H9 (cell line): ENCODE results near the gene DUSP28. TPM values are rescaled to one million over a fixed set of nuclear protein-coding genes. Genes with fewer than 3 reads are reported as not detected.

Source experiments
- DNase-seq: peaks from one replicate; pipeline ENCODE4 v3.0.0-alpha.2; 2017
- H2AFZ ChIP-seq: one replicate; pipeline ENCODE4 v1.6.1; 2013; ENCODE audit warnings: mild to moderate bottlenecking, low read length, control low read depth, moderate library complexity
- H2AK5ac ChIP-seq: 2 replicates; pipeline ENCODE4 v1.6.1; 2013; ENCODE audit warnings: low read length, control low read depth, mixed read lengths; ENCODE audit not compliant: insufficient read length
- H2BK120ac ChIP-seq: one replicate; pipeline ENCODE4 v1.6.1; 2013; ENCODE audit warnings: low read depth, mild to moderate bottlenecking, low read length, control low read depth, inconsistent platforms; ENCODE audit not compliant: poor library complexity, severe bottlenecking
- H2BK12ac ChIP-seq: 2 replicates; pipeline ENCODE4 v1.6.1; 2013; ENCODE audit warnings: low read length, control low read depth, mixed read lengths, low read depth; ENCODE audit not compliant: insufficient read length
- H2BK15ac ChIP-seq: 2 replicates; pipeline ENCODE4 v1.6.1; 2013; ENCODE audit warnings: low read depth, low read length, control low read depth
- H2BK20ac ChIP-seq: one replicate; pipeline ENCODE4 v1.6.1; 2013; ENCODE audit warnings: low read depth, mild to moderate bottlenecking, low read length, control low read depth, inconsistent platforms; ENCODE audit not compliant: poor library complexity, severe bottlenecking
- H2BK5ac ChIP-seq: 2 replicates; pipeline ENCODE4 v1.6.1; 2013; ENCODE audit warnings: low read length, control low read depth, mixed read lengths; ENCODE audit not compliant: insufficient read length
- H3K14ac ChIP-seq: 2 replicates; pipeline ENCODE4 v1.6.1; 2013; ENCODE audit warnings: low read length, control low read depth; ENCODE audit not compliant: insufficient read depth
- H3K18ac ChIP-seq: 2 replicates; pipeline ENCODE4 v1.6.1; 2013; ENCODE audit warnings: low read depth, mild to moderate bottlenecking, mixed read lengths, low read length, control low read depth; ENCODE audit not compliant: insufficient read length
- H3K23ac ChIP-seq: 2 replicates; pipeline ENCODE4 v1.6.1; 2013; ENCODE audit warnings: low read length, control low read depth, mixed read lengths, low read depth; ENCODE audit not compliant: insufficient read length
- H3K23me2 ChIP-seq: 2 replicates; pipeline ENCODE4 v1.6.1; 2013; ENCODE audit warnings: low read depth, mild to moderate bottlenecking, mixed read lengths, low read length, control low read depth; ENCODE audit not compliant: insufficient read length, poor library complexity, severe bottlenecking
- H3K27ac ChIP-seq: 2 replicates; pipeline ENCODE4 v1.5.1; 2013; ENCODE audit warnings: low read length, control low read depth, mixed read lengths, low read depth; ENCODE audit not compliant: insufficient read length
- H3K27me3 ChIP-seq: 2 replicates; pipeline ENCODE4 v1.6.1; 2013; ENCODE audit warnings: low read length, control low read depth, inconsistent platforms; ENCODE audit not compliant: insufficient read depth
- H3K4ac ChIP-seq: 2 replicates; pipeline ENCODE4 v1.6.1; 2013; ENCODE audit warnings: low read depth, mild to moderate bottlenecking, control low read depth, inconsistent platforms, low read length, moderate library complexity
- H3K4me1 ChIP-seq: 2 replicates; pipeline ENCODE4 v1.6.1; 2013; ENCODE audit warnings: low read length, control low read depth, inconsistent platforms; ENCODE audit not compliant: insufficient read depth
- H3K4me2 ChIP-seq: 2 replicates; pipeline ENCODE4 v1.6.1; 2013; ENCODE audit warnings: low read length, control low read depth, mixed read lengths; ENCODE audit not compliant: insufficient read length, insufficient read depth
- H3K56ac ChIP-seq: 2 replicates; pipeline ENCODE4 v1.6.1; 2013; ENCODE audit warnings: low read depth, mild to moderate bottlenecking, mixed read lengths, low read length, control low read depth; ENCODE audit not compliant: insufficient read length
- H3K79me1 ChIP-seq: 2 replicates; pipeline ENCODE4 v1.6.1; 2013; ENCODE audit warnings: low read depth, mild to moderate bottlenecking, moderate library complexity, low read length, control low read depth, inconsistent platforms; ENCODE audit not compliant: insufficient read depth, poor library complexity, severe bottlenecking
- H3K79me2 ChIP-seq: 2 replicates; pipeline ENCODE4 v1.6.1; 2013; ENCODE audit warnings: low read length, control low read depth, inconsistent platforms; ENCODE audit not compliant: insufficient read depth
- H3K9ac ChIP-seq: 2 replicates; pipeline ENCODE4 v1.6.1; 2013; ENCODE audit warnings: low read length, control low read depth, mixed read lengths; ENCODE audit not compliant: insufficient read length; ENCODE audit errors: extremely low read depth
- H3K9me3 ChIP-seq: one replicate; pipeline ENCODE4 v1.6.1; 2013; ENCODE audit warnings: low read depth, low read length, inconsistent platforms; ENCODE audit not compliant: control insufficient read depth
- H3T11ph ChIP-seq: one replicate; pipeline ENCODE4 v1.6.1; 2013; ENCODE audit warnings: mild to moderate bottlenecking, low read length, control low read depth, inconsistent platforms
- H4K20me1 ChIP-seq: one replicate; pipeline ENCODE4 v1.6.1; 2013; ENCODE audit not compliant: control insufficient read depth, insufficient read length, insufficient read depth
- H4K5ac ChIP-seq: 2 replicates; pipeline ENCODE4 v1.6.1; 2013; ENCODE audit warnings: low read depth, mild to moderate bottlenecking, mixed read lengths, low read length, control low read depth; ENCODE audit not compliant: insufficient read length
- H4K8ac ChIP-seq: replicated peaks from 2 replicates; pipeline ENCODE4 v1.6.1; 2013; ENCODE audit warnings: low read length, control low read depth, mixed read lengths, low read depth; ENCODE audit not compliant: insufficient read length
- H4K91ac ChIP-seq: 2 replicates; pipeline ENCODE4 v1.6.1; 2013; ENCODE audit warnings: low read depth, mild to moderate bottlenecking, moderate library complexity, mixed read lengths, low read length, control low read depth; ENCODE audit not compliant: insufficient read length
- H3K27ac Mint-ChIP-seq, 3 experiments: 2 replicates in 2 of 3; 3 replicates in 1 of 3; pipeline ENCODE4 v1.8.0; 2020 to 2021; ENCODE audit warnings: mixed read lengths in 3 of 3, mild to moderate bottlenecking in 1 of 3, moderate library complexity in 1 of 3
- H3K27me3 Mint-ChIP-seq: 2 replicates; pipeline ENCODE4 v1.8.0; 2021; ENCODE audit warnings: low read depth, mild to moderate bottlenecking, moderate library complexity, mixed read lengths
- H3K36me3 Mint-ChIP-seq, 3 experiments: 2 replicates in 2 of 3; 3 replicates in 1 of 3; pipeline ENCODE4 v1.8.0; 2020 to 2021; ENCODE audit warnings: low read depth in 3 of 3, mixed read lengths in 3 of 3; ENCODE audit not compliant: insufficient read depth in 1 of 3
- H3K4me1 Mint-ChIP-seq, 2 experiments: 2 replicates each; pipeline ENCODE4 v1.8.0; 2020; ENCODE audit warnings: mixed read lengths in 2 of 2
- H3K4me3 Mint-ChIP-seq, 2 experiments: 2 replicates in 1 of 2; 3 replicates in 1 of 2; pipeline ENCODE4 v1.8.0; 2020 to 2021; ENCODE audit warnings: mild to moderate bottlenecking in 2 of 2, mixed read lengths in 2 of 2, moderate library complexity in 1 of 2
- H3K9me3 Mint-ChIP-seq, 2 experiments: 2 replicates in 1 of 2; 3 replicates in 1 of 2; pipeline ENCODE4 v1.8.0; 2020; ENCODE audit warnings: mild to moderate bottlenecking in 2 of 2, mixed read lengths in 2 of 2, moderate library complexity in 1 of 2
- whole genome bisulfite sequencing: extraction: QIAGEN DNeasy Blood & Tissue Kit; methylation state at CpG from one replicate; pipeline ENCODE4 v1.1.7; 2013; ENCODE audit warnings: missing lambda C conversion rate, low lambda C conversion rate, mixed read lengths; ENCODE audit not compliant: insufficient read length; ENCODE audit errors: extremely low coverage; 5-methylcytosine and 5-hydroxymethylcytosine counted together
- total RNA-seq: library from RNA; stranded (reverse); gene quantifications from 2 replicates; pipeline ENCODE4 v1.2.1, GENCODE V29; 2021
- TF ChIP-seq, protein P1 (sequence below): fragments of 200-600 bp; sonication (generic); conservative IDR thresholded peaks from 3 replicates; pipeline ENCODE4 v1.8.0; 2021; ENCODE audit warnings: antibody characterized with exemption, mild to moderate bottlenecking

The DUSP28 gene
- total RNA-seq, 1 experiment from 2014 or later = 1.6 TPM

DNA sequence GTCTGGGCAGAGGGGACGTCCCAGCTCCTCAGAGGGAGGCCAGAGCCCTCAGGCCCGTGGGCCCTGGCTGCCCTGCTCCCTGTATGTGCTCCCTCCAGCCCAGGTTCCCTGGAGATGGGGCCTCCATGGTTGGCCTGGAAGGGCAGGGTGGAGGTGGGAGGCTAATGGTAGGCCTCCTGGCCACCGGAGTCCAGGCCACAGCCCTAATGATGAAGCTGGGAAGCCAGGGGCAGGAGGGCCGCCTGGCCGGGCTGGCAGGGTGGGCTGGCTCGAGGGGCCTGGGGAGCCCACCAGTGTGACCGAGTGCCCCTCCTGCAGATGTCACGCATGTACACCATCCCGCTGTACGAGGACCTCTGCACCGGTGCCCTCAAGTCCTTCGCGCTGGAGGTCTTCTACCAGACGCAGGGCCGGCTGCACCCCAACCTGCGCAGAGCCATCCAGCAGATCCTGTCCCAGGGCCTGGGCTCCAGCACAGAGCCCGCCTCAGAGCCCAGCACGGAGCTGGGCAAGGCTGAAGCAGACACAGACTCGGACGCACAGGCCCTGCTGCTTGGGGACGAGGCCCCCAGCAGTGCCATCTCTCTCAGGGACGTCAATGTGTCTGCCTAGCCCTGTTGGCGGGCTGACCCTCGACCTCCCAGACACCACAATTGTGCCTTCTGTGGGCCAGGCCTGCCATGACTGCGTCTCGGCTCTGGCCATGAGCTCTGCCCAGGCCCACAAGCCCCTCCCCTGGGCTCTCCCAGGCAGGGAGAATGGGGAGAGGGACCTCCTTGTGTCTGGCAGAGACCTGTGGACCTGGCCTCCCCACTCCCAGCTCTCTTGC lies 17.3 kb downstream of the DUSP28 start:
- H3K4me1 Mint-ChIP-seq = peaks cover 7 to 15% of the 10 kb centered on the region in 2 experiments
- Histone ChIP-seq H4K20me1 (no peaks in the 10 kb centered on the region), H3K4ac (no peak overlapping the region), H2BK5ac (no peak overlapping the region), H3K79me1 (no peaks in the 10 kb centered on the region), H2BK20ac (no peak overlapping the region), H2AK5ac (no peak overlapping the region), H3K9ac (no peak overlapping the region), H3K27ac (no peak overlapping the region), H3K18ac (no peak overlapping the region), H3K9me3 (no peaks in the 10 kb centered on the region), H3K56ac (no peak overlapping the region), H2BK120ac (no peak overlapping the region), H3K23ac (no peak overlapping the region), H2BK12ac (no peak overlapping the region), H3K27me3 (no peaks in the 10 kb centered on the region), H3K14ac (no peak overlapping the region), H3K79me2 (no peaks in the 10 kb centered on the region), H4K8ac (no peak overlapping the region), H2AFZ (no peak overlapping the region), H4K91ac (no peak overlapping the region), H3K4me2 (no peak overlapping the region), H2BK15ac (no peak overlapping the region), H4K5ac (no peak overlapping the region), H3K4me1 (no peaks in the 10 kb centered on the region), H3T11ph (no peak overlapping the region), H3K23me2 (no peaks in the 10 kb centered on the region)
- WGBS = no CpG with 5 or more reads among the region's 26 CpGs
- DNase-seq = no peak
- no peaks in the 10 kb centered on the region for H3K27me3 Mint-ChIP-seq
- H3K4me3 Mint-ChIP-seq = no peak overlapping the region
- H3K36me3 Mint-ChIP-seq = no peaks in the 10 kb centered on the region; a peak in 2 of 7 replicates
- no peak overlapping the region for H3K27ac Mint-ChIP-seq
- TF ChIP-seq, protein P1, sequence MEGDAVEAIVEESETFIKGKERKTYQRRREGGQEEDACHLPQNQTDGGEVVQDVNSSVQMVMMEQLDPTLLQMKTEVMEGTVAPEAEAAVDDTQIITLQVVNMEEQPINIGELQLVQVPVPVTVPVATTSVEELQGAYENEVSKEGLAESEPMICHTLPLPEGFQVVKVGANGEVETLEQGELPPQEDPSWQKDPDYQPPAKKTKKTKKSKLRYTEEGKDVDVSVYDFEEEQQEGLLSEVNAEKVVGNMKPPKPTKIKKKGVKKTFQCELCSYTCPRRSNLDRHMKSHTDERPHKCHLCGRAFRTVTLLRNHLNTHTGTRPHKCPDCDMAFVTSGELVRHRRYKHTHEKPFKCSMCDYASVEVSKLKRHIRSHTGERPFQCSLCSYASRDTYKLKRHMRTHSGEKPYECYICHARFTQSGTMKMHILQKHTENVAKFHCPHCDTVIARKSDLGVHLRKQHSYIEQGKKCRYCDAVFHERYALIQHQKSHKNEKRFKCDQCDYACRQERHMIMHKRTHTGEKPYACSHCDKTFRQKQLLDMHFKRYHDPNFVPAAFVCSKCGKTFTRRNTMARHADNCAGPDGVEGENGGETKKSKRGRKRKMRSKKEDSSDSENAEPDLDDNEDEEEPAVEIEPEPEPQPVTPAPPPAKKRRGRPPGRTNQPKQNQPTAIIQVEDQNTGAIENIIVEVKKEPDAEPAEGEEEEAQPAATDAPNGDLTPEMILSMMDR = no peak
- H3K9me3 Mint-ChIP-seq = no peaks in the 10 kb centered on the region
